ENCODE data around the gene ADD3. TPM values are rescaled to one million over a fixed set of nuclear protein-coding genes. Genes with fewer than 3 reads are reported as not detected.

Gene ADD3
- 109 TPM for polyA plus RNA-seq (2012; ENCODE audit: insufficient read depth, insufficient read length)

GRCh38 chr10:110007701-110008517 lies at the start of gene ADD3:
Gene ADD3 (plus strand): TSS chr10:110007984. CDS start chr10:110100654, 92,670 bp downstream.
- peak within 1 kb of the TSS; percentile 66 for H3K4me3 ChIP-seq (ENCODE audit: low read length)
- DNase-seq (ENCODE audit: low read depth, low spot score) = peak; percentile 82

- DNase-seq (ENCODE audit: low read depth, low spot score) = no peak
- H3K4me3 ChIP-seq (ENCODE audit: low read length) = no peak overlapping the region
Observed at GRCh38 chr10:109958059-109958458, 49.7 kb upstream of the ADD3 start.

- DNase-seq (ENCODE audit: low read depth, low spot score) = no peak
- H3K4me3 ChIP-seq (ENCODE audit: low read length) = no peak overlapping the region
Observed at GRCh38 chr10:109959259-109960145, 48.3 kb upstream of the ADD3 start.

- DNase-seq (ENCODE audit: low read depth, low spot score) = no peak
- H3K4me3 ChIP-seq (ENCODE audit: low read length) = no peak overlapping the region
Observed at GRCh38 chr10:109960682-109961081, 47.1 kb upstream of the ADD3 start.

GRCh38 chr10:109961174-109962001 lies 46.4 kb upstream of the ADD3 start:
- no peak overlapping the region for H3K4me3 ChIP-seq (ENCODE audit: low read length)
- DNase-seq (ENCODE audit: low read depth, low spot score) = no peak

- DNase-seq (ENCODE audit: low read depth, low spot score) = no peak
- no peak overlapping the region for H3K4me3 ChIP-seq (ENCODE audit: low read length)
Observed at GRCh38 chr10:109962247-109962646, 45.5 kb upstream of the ADD3 start.

DNA sequence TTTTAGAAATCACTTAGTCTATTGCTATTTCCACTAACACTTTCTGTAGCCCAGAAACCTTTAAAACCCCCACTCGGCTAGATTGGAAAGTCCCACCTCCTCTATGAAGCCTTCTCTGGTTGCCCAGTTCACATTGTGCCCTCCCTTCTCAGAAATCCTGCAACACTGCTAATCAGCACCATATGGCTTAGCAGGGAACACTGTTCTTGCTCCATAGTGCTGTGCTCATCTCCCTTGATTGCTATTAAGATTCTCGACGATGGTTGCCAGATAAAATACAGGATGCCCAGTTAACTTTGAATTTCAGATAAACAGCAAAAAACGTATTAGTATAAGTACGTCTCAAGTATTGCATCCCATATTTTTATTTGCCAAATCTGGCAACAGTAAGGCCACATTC lies 44.3 kb upstream of the ADD3 start:
- DNase-seq (ENCODE audit: low read depth, low spot score) = no peak
- H3K4me3 ChIP-seq (ENCODE audit: low read length) = no peak overlapping the region

DNA sequence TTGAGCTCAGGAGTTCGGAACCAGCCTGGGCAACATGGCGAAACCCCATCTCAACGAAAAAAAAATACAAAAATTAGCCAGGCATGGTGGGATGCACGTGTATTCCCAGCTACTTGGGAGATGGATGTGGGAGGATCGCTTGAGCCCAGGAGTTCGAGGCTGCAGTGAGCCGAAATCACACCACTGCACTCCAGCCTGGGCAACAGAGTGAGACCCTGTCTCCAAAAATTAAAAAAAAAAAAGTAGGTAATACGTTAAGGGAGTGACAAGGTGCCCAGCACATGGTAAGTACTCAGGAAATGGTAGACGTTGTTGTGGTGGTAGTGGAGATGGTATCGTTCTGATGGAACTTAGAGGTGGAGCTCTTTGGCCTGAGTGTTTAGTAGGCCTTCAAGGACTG lies 43.5 kb upstream of the ADD3 start:
- no peak for DNase-seq (ENCODE audit: low read depth, low spot score)

DNA sequence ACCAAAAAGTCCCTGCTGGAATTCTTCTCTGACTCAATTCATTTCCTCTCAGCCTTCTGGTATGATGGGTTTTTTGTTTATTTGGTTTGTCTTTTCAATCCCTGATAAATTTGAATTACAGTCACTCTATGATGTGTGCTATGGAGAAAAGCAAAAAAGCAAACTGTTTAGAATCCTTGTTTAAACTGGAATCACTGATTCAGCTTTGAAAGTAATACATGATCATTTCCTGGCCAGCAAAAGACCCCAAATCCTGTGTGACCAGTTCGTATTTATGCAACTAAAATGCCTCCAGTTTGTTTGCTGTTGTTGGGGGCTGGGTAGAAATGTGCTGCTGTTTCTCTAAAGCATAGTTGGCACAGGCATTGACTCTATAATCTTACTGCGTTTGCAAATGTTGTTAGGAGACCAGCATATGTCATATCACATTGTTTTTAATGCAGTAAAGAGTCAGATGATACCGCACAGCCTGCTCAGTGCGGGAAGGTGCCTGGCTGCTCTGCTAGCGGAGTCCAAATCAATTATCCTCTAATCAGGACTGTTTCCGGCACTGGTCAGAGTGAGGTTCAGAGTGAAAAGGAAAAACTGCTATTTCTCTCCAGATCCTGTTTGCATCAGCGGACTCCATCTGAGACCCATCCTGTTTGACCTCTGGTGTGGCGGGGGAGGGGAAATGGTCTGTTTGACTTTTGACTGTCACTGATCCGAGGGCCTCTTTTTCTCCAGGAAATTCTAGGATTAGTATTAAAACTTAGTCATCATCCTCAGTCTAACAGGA lies 40.6 kb upstream of the ADD3 start:
- no peak for DNase-seq (ENCODE audit: low read depth, low spot score)
- no peak overlapping the region for H3K4me3 ChIP-seq (ENCODE audit: low read length)

More for the DNA sequence above, 43.5 kb upstream of the ADD3 start:
- H3K4me3 ChIP-seq (ENCODE audit: low read length) = no peak overlapping the region

GRCh38 chr10:109967739-109968088 lies 40.1 kb upstream of the ADD3 start:
- no peak for DNase-seq (ENCODE audit: low read depth, low spot score)
- no peak overlapping the region for H3K4me3 ChIP-seq (ENCODE audit: low read length)

- no peak for DNase-seq (ENCODE audit: low read depth, low spot score)
- H3K4me3 ChIP-seq (ENCODE audit: low read length) = no peak overlapping the region
Observed at GRCh38 chr10:109968953-109969759, 38.6 kb upstream of the ADD3 start.

DNA sequence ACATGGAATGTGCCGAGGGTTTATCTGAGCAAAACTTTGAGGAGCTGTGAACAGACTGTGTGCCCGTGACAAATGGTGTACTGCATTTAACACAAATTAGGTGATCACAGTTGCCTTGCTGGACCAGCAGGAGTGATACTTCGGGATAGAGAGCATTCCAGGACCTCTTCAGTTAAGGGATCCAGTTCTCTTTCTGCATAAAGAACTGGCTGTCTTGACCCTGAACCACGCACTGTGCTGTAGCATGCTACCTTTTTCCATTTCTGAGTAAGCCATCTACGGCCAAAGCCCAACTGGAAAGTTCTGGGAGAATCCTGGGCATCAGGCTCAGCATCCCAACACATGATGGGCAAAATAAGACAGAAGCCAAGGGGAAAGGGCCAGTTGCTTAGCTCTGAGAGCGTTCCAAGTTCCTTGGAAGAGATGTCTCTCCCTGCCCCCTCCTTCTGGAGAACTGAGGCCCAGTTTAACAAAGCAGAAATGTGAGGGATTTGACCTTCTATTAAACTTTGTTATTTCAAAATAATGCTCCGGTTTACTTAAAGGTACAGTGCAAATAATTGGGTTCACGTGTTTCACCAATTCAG lies 37.9 kb upstream of the ADD3 start:
- H3K4me3 ChIP-seq (ENCODE audit: low read length) = no peak overlapping the region
- DNase-seq (ENCODE audit: low read depth, low spot score) = no peak

- no peak for DNase-seq (ENCODE audit: low read depth, low spot score)
Observed at GRCh38 chr10:109971634-109972033, 36.1 kb upstream of the ADD3 start.

GRCh38 chr10:109972372-109973001 lies 35.3 kb upstream of the ADD3 start:
- H3K4me3 ChIP-seq (ENCODE audit: low read length) = no peak overlapping the region
- DNase-seq (ENCODE audit: low read depth, low spot score) = no peak

More at GRCh38 chr10:109971634-109972033, 36.1 kb upstream of the ADD3 start:
- H3K4me3 ChIP-seq (ENCODE audit: low read length) = no peak overlapping the region

- DNase-seq (ENCODE audit: low read depth, low spot score) = no peak
- H3K4me3 ChIP-seq (ENCODE audit: low read length) = no peak overlapping the region
Observed at GRCh38 chr10:109973326-109973829, 34.4 kb upstream of the ADD3 start.

DNA sequence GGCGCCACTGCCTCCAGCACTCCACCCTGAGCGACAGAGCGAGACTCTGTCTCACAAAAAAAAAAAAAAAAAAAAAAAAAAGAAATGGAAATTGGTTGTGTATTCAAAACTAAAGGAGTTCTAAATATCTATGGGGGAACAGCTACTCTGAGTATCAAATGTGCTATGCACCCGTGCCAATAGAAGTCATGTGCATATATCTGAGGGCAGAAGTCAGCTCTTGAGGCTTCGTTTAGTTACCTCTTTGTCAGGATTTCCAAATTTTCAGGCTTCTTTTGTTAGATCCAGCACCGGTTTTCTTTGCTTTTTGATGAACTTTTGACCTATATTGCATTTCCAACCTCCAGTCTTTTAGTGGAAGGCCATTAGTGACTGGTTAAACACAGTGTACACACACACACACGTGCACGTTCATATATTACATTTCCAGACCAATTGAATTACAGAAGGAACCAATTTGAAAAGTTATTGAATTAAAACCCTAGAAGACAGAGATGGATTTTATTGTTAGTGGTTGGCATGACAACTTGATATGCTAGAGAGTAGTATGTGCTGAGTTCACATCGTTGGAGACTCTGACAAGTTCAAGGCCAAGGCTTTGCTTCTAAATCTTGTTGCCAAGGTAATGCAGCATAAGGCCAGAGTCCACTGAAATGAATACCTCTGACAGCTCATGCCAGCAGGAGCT lies 33.1 kb upstream of the ADD3 start:
- no peak for DNase-seq (ENCODE audit: low read depth, low spot score)
- H3K4me3 ChIP-seq (ENCODE audit: low read length) = no peak overlapping the region

Data from Jurkat, Clone E6-1 (cell line).